Activated naive CD4-positive, alpha-beta T cell treated with anti-CD3 and anti-CD28 coated beads, Interleukin-2, amount 50 U/mL, for 16 hours (primary cell): ENCODE measurements around the gene PNMA8A.
"Not testable (repeated sequence)": the region's sequence is repeated elsewhere in the genome, so short reads cannot be mapped to it uniquely, and the experiment has no call there.

Experiments
- DNase-seq: peaks from one replicate; pipeline ENCODE4 v3.0.0-alpha.2; 2020

The PNMA8A gene

DNA sequence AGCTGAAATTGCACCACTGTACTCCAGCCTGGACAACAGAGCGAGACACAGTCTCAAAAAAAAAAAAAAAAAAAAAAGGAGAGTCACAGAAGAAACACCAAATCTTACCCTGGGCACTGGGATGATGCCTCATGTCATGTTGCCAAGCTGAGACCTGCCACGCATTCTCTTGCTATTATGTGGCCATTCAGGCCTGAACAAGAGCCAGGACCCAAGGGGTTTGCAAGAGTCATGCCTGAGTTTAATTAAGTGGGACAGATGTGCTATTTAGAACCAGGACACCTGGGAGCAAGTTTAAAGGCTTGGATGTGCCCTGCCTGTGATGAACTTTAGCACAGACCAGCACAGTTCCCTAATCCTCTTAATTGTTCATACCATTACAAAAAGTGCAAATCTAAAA is 9.8 kb downstream of the PNMA8A start:
- no peak for DNase-seq

DNA sequence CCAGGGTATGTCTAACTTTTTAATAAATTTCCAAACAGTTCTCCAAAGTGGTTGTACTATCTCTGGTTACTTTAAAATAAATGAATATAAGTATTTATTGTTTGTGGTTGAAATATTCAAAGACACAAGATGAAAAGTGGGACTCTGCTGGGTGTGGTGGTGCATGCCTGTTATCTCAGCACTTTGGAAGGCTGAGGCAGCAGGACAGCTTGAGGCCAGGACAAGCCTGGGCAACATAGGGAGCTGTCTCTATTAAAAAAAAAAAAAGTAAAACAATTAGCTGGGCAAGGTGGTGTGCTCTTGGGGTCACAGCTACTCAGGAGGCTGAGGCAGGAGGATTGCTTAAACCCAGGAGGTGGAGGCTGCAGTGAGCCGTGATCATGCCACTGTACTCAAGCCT is 10.4 kb downstream of the PNMA8A start:
- no peak for DNase-seq

DNA sequence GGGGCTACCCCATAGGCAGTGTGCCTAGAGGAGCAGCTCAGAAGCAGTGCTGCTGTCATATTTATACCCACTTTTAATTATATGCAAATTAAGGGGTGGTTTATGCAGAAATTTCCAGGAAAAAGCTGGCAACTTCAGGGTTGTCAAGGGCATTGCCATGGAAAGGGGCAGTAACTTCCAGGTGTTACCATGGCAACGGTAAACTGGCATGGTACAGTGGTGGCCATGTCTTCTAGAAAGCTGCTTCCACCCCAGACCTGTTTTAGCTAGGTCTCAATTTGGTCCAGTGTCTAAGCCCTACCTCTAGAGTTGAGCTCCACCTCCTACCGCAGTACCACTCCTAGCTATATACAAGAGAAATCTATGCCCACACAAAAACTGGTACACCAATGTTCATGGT is 11.3 kb downstream of the PNMA8A start:
- DNase-seq = no peak

GRCh38 chr19:46456930-46457329 is 14.4 kb downstream of the PNMA8A start:
- DNase-seq = no peak

GRCh38 chr19:46454244-46454643 is 17.1 kb downstream of the PNMA8A start:
- no peak for DNase-seq

DNA sequence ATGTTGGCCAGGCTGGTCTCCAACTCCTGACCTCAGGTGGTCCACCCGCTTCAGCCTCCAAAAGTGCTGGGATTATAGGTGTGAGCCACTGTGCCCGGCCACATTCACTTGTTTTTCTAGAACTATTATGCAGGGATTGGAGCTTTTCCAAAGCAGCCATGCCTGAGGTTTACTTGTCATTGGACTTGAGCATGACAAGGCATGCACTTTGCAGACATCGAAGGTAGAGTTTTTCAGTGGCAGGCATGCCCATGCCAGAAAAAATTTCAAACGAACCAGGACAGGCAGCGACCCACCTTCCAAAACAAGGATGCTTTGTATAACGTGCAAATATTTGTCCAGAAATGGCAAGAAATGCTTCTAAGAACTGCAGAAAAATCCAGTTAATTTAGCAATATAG is 17.7 kb downstream of the PNMA8A start:
- DNase-seq = no peak

- no peak for DNase-seq
Observed at GRCh38 chr19:46452186-46452585, 19.2 kb downstream of the PNMA8A start.

DNA sequence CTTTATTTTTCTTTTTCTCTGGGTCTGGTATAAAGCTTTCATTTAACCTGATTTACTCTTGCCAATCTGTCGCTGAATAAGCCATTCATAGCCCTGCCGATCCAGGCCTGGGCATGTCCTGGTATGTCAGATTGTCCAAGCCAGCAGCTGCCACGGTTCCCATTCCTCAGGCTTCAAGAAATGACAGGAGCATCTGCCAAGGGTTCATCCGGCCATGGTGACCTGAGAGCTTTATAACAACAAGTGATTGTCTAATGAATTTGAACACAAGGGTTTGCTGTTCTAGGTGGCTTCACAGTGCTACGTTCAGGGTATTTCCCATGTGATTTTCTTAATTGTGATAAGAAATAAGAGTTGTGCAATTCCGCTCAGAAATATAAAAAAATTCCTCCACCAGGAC is 20.0 kb downstream of the PNMA8A start:
- DNase-seq = no peak

GRCh38 chr19:46450737-46451136 is 20.6 kb downstream of the PNMA8A start:
- no peak for DNase-seq

- no peak for DNase-seq
Observed at GRCh38 chr19:46449228-46449627, 22.1 kb downstream of the PNMA8A start.

- DNase-seq = no peak
Observed at GRCh38 chr19:46448601-46449000, 22.8 kb downstream of the PNMA8A start.

DNA sequence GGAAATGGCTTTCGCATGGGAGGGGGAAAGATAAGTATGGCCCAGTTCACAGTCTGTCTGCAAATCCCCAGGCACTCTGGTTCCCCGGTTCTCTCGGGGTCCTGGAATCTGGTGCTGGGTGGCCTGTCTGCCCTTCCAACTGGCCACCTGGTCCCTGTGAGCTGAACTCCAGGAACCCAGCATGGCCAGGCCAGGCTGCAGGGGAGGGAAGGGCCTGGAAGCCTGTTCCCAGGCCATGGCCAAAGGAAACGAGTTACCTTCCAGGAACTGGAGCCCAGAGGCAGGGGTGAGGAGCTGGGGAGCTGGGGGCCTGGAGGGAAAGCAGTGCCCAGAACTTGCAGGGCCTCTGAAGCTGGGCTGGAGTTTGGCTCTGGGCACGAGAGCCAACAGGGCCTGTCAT is 23.5 kb downstream of the PNMA8A start:
- DNase-seq = no peak

GRCh38 chr19:46447006-46447405 is 24.4 kb downstream of the PNMA8A start:
- DNase-seq = no peak

DNA sequence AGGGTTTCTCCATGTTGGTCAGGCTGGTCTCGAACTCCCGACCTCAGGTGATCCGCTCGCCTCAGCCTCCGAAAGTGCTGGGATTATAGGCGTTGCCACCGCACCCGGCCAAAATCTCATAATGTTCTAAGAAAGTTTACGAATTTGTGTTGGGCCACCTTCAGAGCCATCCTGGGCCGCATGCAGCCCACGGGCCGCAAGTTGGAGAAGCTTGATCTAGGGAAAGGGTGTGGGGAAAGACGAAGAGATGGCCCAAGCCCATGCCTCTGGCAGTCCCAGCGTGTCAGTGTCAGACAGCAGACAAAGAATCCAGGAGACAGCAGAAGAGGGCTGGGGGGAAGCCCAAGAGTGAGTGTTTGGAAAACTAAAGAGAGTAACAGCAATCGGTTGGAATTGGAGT is 25.3 kb downstream of the PNMA8A start:
- DNase-seq = no peak

DNA sequence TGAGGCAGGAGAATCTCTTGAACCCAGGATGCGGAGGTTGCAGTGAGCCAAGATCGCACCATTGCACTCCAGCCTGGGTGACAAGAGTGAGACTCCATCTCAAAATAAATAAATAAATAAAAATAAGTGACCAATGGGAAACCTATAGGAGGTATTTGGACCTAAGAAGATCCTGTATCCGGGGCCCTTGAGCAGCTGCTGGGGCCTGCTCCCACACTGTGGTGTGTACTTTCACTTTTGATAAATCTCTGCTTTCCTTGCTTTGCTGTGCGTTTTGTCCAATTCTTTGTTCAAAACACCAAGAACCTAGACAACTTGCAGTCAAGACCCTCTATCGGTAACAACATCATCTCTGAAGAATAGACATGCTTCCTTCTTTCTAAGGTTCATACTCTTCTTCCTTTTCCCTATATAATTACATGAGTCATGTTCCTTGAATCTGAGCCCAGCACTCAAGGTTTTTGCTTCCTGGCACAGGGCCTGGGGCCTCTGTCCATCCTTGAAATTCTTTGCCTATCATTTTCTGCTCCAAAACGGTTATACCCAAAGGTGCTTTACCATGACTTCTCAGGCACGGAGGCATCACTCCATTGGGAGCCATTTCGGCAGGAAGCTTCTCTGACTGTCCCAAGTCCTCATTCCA is 28.4 kb downstream of the PNMA8A start:
- DNase-seq = no peak

GRCh38 chr19:46441866-46442265 is 29.5 kb downstream of the PNMA8A start:
- DNase-seq = no peak

DNA sequence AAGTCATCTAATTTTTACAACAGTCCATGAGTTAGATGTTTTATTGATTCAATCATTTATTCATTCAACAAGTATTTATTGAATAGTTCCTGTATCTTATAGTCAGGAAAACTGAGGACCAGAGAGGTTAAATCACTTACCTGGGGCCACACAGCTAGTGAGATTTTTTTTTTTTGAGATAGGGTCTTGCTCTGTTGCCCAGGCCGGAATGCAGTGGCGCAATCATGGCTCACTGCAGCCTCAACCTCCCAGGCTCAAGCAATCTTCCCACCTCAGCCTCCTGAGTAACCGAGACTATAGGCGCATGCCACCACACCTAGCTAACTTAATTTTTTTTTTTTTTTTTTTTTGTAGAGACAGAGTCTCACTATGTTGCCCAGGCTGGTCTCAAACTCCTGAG is 35.7 kb downstream of the PNMA8A start:
- DNase-seq = not testable (repeated sequence)

- DNase-seq = no peak
Observed at GRCh38 chr19:46435009-46435408, 36.4 kb downstream of the PNMA8A start.

GRCh38 chr19:46433470-46433869 is 37.9 kb downstream of the PNMA8A start:
- not testable (repeated sequence) for DNase-seq

- DNase-seq = no peak
Observed at GRCh38 chr19:46431824-46432223, 39.5 kb downstream of the PNMA8A start.

- DNase-seq = no peak
Observed at GRCh38 chr19:46429999-46430398, 41.4 kb downstream of the PNMA8A start.

- DNase-seq = peak; percentile 35
Observed at GRCh38 chr19:46428239-46429135, 42.9 kb downstream of the PNMA8A start, which contains the start of gene PNMA8C. TSS of gene PNMA8C (minus strand) at chr19:46428936. CDS start at chr19:46428359, 577 bp downstream.

- no peak for DNase-seq
Observed at GRCh38 chr19:46427518-46428045, 43.8 kb downstream of the PNMA8A start.
